HUES48 (cell line): ENCODE results near the gene RLN1.
"Not testable (repeated sequence)": the region's sequence is repeated elsewhere in the genome, so short reads cannot be mapped to it uniquely, and the experiment has no call there.

Source experiments
- H3K27ac ChIP-seq: one replicate; pipeline ENCODE4 v1.7.0; 2013; ENCODE audit warnings: low read depth, low read length, inconsistent platforms
- H3K27me3 ChIP-seq: 2 replicates; pipeline ENCODE4 v1.6.1; 2013; ENCODE audit warnings: mild to moderate bottlenecking, low read length; ENCODE audit not compliant: control insufficient read depth, insufficient read depth
- H3K36me3 ChIP-seq: 2 replicates; pipeline ENCODE4 v1.6.1; 2013; ENCODE audit warnings: low read length; ENCODE audit not compliant: control insufficient read depth, insufficient read depth
- H3K4me1 ChIP-seq: 2 replicates; pipeline ENCODE4 v1.6.1; 2013; ENCODE audit warnings: mild to moderate bottlenecking, low read length; ENCODE audit not compliant: control insufficient read depth, insufficient read depth
- H3K4me3 ChIP-seq: 2 replicates; pipeline ENCODE4 v1.5.1; 2013; ENCODE audit warnings: mild to moderate bottlenecking, low read depth, low read length
- H3K9ac ChIP-seq: 2 replicates; pipeline ENCODE4 v1.6.1; 2013; ENCODE audit warnings: mild to moderate bottlenecking, low read depth, low read length, moderate library complexity
- H3K9me3 ChIP-seq: 2 replicates; pipeline ENCODE4 v1.6.1; 2013; ENCODE audit warnings: low read length; ENCODE audit not compliant: control insufficient read depth, insufficient read depth

Gene RLN1

DNA sequence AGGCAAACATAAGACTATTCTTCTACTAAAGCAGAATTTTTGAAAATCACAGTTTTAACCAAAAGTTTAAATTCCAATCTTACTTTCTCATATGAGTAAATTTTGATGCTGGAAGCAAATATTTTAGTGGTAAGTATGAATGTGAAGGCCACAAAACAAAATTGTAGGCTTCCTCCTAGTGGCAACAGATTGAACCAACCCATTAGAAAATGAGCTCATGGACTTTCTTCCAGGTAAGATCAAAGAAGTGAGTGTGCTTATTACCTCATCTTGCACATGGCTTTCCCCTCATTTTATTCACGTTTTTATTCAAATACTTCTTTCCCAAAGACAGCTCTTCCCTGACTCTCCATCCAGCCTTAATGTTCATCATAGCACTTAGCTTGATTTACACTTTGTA lies 18.6 kb downstream of the RLN1 start:
- Histone ChIP-seq H3K9ac (no peak overlapping the region), H3K36me3 (no peaks in the 10 kb centered on the region), H3K9me3 (no peaks in the 10 kb centered on the region), H3K27me3 (no peaks in the 10 kb centered on the region), H3K4me1 (no peaks in the 10 kb centered on the region), H3K4me3 (no peak overlapping the region), H3K27ac (no peak overlapping the region)

DNA sequence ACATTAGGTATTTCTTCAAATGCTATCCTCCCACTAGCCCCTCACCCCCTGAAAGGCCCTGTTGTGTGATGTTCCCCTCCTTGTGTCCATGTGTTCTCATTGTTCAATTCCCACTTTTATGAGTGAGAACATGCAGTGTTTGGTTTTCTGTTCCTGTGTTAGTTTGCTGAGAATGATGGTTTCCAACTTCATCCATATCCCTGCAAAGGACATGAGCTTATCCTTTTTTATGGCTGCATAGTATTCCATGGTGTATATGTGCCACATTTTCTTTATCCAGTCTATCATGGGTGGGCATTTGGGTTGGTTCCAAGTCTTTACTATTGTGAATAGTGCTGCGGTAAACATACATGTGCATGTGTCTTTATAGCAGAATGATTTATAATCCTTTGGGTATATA lies 23.3 kb downstream of the RLN1 start:
- H3K9me3 ChIP-seq, H3K4me3 ChIP-seq, H3K9ac ChIP-seq, H3K36me3 ChIP-seq, H3K27me3 ChIP-seq, H3K4me1 ChIP-seq, H3K27ac ChIP-seq: not testable (repeated sequence)

DNA sequence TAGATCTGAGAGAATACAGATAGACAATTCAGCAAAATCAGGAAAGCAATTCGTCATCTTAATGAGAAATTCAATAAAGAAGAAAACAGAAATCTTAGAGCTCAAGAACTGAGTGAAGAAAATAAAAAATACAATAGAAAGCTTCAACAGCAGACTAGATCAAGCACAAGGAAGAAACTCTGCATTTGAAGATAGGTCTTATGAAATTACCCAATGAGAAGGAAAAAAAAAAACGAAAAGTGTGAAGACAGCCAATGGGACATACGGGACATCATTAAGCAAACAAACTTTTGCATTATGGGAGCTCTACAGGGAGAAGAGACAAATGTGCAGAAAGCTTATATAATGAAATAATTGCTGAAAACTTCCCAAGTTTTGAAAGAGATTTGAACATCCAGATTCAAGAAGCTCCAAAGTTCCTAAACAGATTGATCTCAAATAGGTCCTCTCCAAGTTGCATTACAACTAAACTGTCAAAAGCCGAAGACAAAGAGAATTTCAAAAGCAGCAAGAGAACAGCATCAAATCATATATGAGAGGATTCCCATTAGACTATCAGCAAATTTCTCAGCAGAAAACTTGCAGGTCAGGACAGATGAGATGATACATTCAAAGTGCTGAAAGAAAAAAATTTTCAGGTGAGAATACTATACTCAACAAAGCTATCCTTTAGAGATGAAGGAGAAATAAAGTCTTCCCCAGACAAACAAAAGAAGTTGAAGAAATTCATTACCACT lies 24.3 kb downstream of the RLN1 start:
- H3K4me3 ChIP-seq = no peak overlapping the region
- no peak overlapping the region for H3K9ac ChIP-seq
- H3K9me3 ChIP-seq = peaks cover 3% of the 10 kb centered on the region; the same call in 1 of the 2 replicates
- H3K27ac ChIP-seq = no peak overlapping the region
- no peaks in the 10 kb centered on the region for H3K36me3 ChIP-seq
- no peaks in the 10 kb centered on the region for H3K27me3 ChIP-seq
- H3K4me1 ChIP-seq = no peaks in the 10 kb centered on the region

DNA sequence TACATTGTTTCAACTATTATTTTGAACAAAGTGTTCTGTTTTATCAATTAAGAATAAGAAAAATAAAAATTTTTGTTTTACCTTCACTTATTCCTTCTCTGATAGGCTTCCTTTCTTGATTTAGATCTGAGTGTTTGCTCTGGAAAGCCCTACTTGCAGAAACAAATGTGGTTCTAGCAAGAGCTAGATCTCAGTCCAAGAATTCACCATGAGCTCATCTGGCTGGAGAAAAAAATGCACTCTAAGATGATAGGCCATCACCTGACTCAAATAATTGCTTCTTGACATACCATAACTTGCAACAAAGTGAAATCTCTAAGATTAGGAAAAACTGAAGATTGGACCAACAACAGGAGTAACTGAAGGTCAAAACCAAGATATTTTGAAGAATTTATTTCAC lies 28.8 kb downstream of the RLN1 start:
- Histone ChIP-seq H3K9me3 (peaks cover 3% of the 10 kb centered on the region; the same call in 1 of the 2 replicates), H3K27me3 (no peaks in the 10 kb centered on the region), H3K9ac (no peak overlapping the region), H3K4me1 (no peaks in the 10 kb centered on the region), H3K27ac (no peak overlapping the region), H3K4me3 (no peak overlapping the region), H3K36me3 (no peaks in the 10 kb centered on the region)

DNA sequence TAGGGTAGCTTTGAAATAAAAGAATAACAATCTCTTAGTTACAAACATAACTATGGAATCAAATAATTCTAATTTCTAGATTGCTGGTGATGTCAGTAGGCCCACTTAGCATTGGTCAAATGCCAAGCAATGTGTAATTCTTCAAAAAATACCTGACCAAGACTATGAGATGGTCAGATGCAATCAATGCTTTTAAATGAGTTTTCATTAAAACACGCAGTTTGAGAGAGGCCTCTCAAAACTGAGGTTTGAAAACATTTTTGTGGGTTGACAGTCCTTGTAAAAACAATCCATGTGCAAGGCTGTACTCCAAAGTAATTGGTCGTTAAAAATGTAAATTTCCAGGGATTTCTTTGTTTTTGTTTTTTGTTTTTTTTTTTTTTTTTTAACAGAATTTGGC lies 33.9 kb downstream of the RLN1 start:
- H3K4me3 ChIP-seq = no peak overlapping the region
- no peaks in the 10 kb centered on the region for H3K9me3 ChIP-seq

DNA sequence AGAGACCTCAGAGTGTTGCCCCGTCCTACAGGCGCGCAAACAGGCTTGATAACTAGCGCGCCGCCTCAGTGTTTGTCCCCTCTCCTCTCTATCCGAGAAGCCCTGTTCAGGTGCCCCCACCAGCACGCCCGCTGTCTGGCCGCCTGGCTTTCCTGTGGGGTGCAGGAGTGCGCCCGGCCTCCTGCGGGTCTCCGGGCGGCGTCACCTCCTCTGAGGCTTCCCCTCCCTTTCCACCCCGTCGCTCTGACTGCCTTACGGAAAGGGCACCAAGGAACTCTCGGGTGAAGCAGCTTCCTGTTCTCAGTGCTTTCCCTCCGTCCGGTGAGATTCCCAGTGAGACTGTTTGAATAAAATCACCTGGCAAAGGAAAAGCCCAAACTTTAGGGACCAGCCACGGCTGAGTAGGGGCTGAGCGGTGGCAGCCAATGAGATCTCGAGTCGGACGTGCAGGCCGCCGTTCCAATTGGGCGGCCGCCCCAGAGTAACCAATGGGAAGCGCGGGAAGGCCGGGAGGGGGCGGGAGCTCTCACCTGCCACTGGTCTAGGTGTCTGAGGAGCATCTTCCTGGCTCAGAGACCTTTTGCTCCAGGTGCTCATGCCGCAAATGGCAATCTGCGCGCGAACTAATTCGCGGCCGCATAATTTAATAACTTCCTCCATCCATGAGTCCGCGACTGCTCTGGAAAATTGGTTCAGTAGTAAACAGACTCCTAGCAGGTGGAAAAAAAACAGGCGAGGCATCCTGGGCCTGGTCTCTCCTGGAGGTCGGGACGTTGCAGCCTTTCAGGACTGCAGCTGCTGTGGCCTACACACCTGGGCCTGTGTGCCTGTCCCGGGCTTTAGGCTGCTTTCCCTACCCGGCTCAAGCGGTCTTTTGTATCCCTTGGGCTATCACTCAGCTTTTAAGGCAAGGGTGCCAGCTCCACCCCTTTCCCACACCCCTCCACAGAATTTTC lies 35.6 kb downstream of the RLN1 start, which contains the start of gene RLN2:
Gene RLN2, minus strand, starts transcription at position 877 of the 956 bp plus-strand sequence. Its CDS starts 136 bp downstream, at position 741.
- not testable (repeated sequence) for H3K27ac ChIP-seq, H3K36me3 ChIP-seq, H3K27me3 ChIP-seq, H3K4me1 ChIP-seq, H3K9ac ChIP-seq, H3K4me3 ChIP-seq, H3K9me3 ChIP-seq

More for the DNA sequence above, 33.9 kb downstream of the RLN1 start:
- Histone ChIP-seq H3K36me3 (no peaks in the 10 kb centered on the region), H3K27ac (no peak overlapping the region), H3K27me3 (no peaks in the 10 kb centered on the region), H3K9ac (no peak overlapping the region), H3K4me1 (no peaks in the 10 kb centered on the region)

DNA sequence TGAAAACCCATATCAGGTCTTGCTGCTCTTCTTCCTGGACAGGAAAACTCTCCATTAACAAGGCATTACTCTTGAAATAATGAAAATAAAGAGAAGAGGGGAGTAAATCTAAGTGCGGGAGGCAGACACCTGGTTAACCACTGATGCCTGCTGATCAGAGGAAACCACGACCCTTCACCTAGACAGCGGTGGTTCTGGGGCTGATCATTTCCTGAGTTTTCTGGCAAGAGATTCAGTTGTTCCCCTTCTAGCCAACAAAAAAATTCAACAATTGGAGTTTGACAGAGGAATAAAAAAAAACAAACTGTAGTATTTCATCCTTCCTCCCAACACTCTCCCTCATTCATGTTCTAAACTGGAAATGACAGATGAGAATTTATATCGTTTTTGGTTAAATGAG lies 38.1 kb downstream of the RLN1 start:
- Histone ChIP-seq H3K9ac (no peak overlapping the region), H3K4me1 (no peaks in the 10 kb centered on the region), H3K27ac (no peak overlapping the region), H3K27me3 (no peaks in the 10 kb centered on the region), H3K9me3 (no peaks in the 10 kb centered on the region), H3K4me3 (no peak overlapping the region), H3K36me3 (no peaks in the 10 kb centered on the region)

DNA sequence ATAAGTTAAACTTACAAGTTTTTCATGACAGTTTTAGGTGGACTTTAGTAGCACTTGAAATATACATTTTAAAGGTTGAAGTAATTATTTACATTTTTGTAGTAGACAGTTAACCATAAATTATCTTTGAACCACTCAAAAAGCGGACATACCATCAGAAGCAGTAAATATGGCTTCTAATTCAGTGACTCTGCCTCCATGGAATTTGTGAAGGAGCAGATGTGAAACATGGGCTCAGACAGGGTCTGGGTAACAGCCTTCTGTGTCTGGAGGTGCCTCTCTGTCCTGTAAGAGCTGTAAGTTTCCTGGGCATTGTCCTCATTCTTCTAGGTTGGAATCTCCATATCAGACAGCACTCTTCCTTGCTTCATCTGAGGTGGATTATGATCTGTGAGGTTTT lies 47.5 kb downstream of the RLN1 start:
- no peaks in the 10 kb centered on the region; the same call in 1 of the 2 replicates for H3K27me3 ChIP-seq
- no peaks in the 10 kb centered on the region for H3K36me3 ChIP-seq
- no peaks in the 10 kb centered on the region for H3K9me3 ChIP-seq
- no peak overlapping the region for H3K27ac ChIP-seq
- H3K4me3 ChIP-seq = no peak overlapping the region
- no peak overlapping the region for H3K9ac ChIP-seq
- no peaks in the 10 kb centered on the region for H3K4me1 ChIP-seq

DNA sequence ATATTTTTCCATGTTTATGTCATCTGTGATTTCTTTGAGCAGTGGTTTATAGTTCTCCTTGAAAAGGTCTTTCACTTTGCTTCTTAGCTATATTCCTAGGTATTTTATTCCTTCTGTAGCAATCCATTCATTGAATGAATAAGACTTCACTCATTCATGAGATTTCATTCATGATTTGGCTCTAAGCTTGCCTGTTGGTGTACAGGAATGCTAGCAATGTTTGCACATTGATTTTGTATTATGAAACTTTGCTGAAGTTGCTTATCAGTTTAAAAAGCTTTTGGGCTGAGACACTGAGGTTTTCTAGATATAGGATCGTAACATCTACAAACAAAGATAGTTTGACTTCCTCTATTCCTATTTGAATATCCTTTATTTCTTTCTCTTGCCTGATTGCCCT lies 51.1 kb downstream of the RLN1 start:
- Histone ChIP-seq H3K9ac (no peak overlapping the region), H3K9me3 (no peaks in the 10 kb centered on the region), H3K27ac (no peak overlapping the region), H3K4me1 (no peaks in the 10 kb centered on the region), H3K27me3 (no peaks in the 10 kb centered on the region), H3K36me3 (no peaks in the 10 kb centered on the region), H3K4me3 (no peak overlapping the region)

DNA sequence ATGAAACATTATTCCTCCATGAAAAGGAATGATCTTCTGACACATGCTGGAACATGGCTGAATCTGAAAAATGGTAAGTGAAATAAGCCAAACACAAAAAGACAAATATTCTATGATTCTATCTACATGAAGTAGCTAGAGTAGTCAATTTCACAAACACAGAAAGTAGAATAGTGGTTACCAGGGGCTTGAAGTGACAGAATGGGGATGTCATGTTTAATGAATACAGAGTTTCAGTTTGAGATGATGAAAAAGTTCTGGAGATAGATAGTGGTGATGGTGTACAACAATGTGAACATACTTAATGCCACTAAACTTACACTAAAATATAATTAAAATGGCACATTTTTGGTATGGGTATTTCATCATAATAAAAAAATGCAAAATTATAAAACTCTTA lies 53.4 kb downstream of the RLN1 start:
- Histone ChIP-seq H3K27me3 (no peaks in the 10 kb centered on the region), H3K9me3 (no peaks in the 10 kb centered on the region), H3K9ac (no peak overlapping the region), H3K36me3 (no peaks in the 10 kb centered on the region), H3K27ac (no peak overlapping the region), H3K4me1 (no peaks in the 10 kb centered on the region), H3K4me3 (no peak overlapping the region)
